HG03095 (cell line): ENCODE results near the gene UBIAD1.

Experiments
- ATAC-seq: cut with Tn5 transposase; IDR thresholded peaks from one replicate; pipeline ENCODE4 v1.9.1; 2021; ENCODE audit warnings: moderate library complexity; ENCODE audit not compliant: unreplicated experiment

UBIAD1 gene

DNA sequence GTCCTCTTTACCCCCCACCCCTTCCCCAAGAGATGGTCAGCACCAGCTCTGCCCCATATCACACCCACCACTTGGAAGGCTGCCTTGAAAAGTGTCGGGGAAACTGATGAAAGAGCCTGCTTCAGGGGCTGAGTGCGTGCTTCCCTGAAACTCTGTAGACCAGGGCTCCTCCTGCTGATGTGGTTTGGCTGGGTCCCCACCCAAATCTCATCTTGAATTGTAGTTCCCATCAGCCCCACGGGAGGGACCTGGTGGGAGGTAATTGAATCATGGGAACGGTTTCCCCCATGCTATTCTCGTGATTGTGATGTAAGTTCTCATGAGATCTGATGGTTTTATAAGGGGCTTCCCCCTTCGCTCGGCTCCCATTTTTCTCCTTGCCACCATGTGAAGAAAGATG lies 36.4 kb downstream of the UBIAD1 start:
- no peak for ATAC-seq

GRCh38 chr1:11311816-11312755 lies 39.1 kb downstream of the UBIAD1 start:
- no peak for ATAC-seq

GRCh38 chr1:11314959-11315358 lies 42.0 kb downstream of the UBIAD1 start:
- ATAC-seq = no peak

- no peak for ATAC-seq
Observed at GRCh38 chr1:11316701-11317100, 43.7 kb downstream of the UBIAD1 start.

DNA sequence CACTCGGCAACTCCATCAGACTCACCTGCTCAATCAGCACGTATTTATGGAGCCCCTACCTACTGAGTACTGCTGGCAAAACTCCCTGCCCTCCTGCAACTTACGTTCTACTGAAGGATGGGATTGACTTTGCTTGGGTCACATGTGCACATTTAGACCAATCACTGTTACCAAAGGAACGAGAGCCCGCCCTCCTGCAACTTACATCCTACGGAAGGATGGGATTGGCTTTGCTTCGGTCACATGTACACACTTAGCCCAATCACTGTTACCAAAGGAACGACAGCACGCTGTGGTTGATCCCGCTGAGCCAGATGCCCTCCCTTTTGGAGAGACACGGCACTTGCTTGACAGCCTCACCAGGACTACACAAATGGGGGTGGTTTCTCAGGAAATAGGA lies 46.0 kb downstream of the UBIAD1 start:
- no peak for ATAC-seq

GRCh38 chr1:11320153-11320936 lies 47.3 kb downstream of the UBIAD1 start:
- no peak for ATAC-seq

DNA sequence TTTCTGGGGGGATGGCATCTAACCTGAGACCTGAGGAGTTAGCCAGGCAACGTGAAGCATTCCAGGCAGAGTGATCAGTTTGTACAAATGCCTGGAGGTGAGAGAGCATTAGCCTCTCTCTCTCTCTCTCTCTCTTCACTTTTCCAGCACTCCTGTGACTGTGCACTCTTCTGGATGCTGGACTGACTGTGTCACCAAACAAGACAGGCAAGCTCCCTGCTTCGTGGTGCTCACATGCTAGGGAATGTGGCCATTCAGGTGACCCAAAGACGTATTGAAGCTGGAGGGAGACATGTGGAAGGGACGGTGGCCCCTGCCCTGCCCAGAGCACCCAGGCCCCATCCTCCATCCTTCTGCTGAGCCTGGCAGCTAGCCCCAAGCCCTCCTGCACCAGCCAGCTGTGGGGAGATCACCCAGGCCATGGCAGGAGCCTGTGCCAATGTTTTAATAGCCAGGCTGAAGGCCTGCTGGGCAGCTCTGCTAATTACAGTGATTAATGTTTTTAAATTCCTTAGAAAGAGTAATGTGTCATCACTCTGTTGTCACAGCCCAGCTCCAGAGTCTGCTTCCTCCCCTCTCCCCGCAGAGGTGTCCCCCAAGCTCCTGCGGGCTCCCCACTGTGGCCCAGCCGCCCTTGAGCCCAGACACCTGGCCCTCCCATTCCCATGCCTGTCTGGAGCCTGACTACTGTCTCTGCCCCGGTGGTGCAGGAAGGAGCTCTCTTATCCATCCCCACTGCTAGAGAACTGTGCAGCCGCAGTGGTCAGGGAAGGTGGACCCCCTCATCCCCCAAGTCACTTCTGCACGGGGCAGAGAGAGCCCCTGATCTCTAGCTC lies 48.9 kb downstream of the UBIAD1 start:
- ATAC-seq = no peak

- no peak for ATAC-seq
Observed at GRCh38 chr1:11324567-11325165, 51.7 kb downstream of the UBIAD1 start.

DNA sequence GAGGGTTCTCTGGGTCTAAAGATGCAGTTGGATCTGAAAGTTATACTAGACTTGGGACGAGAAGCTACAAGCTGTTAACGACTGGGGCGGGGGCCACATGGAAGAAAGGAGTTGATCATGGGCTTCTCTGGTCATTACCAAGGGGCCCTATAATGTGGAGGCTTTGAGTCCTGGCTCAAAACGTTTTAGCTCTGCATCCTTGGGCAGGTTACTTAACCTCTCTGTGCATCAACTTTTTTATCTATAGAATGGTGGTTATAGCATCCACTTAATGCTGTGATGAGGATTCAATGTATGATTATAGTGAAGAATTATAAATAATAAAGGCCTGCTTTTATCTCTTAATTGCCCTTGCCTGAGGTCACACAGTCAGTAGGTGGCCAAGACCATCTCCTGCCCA lies 53.1 kb downstream of the UBIAD1 start:
- ATAC-seq = no peak

DNA sequence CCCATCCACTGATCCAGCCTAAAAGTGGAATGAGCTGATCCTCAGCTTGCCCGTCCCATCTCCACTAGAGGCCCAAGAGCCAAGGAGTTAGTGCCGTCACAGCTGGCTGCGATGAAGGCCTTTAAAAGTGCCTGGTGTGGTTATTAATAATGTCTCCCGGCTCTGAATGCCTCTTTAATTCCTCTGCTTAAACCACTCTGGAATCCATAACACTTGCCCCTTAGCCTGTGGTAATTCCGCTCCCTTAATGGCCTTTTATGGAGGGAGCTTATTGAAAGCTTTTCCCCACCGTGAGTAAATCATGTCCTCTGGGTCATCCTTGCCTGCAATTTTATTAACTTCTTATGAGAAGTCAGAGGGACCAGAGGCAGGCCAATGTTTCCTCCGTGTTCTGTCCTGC lies 55.4 kb downstream of the UBIAD1 start:
- ATAC-seq = no peak

DNA sequence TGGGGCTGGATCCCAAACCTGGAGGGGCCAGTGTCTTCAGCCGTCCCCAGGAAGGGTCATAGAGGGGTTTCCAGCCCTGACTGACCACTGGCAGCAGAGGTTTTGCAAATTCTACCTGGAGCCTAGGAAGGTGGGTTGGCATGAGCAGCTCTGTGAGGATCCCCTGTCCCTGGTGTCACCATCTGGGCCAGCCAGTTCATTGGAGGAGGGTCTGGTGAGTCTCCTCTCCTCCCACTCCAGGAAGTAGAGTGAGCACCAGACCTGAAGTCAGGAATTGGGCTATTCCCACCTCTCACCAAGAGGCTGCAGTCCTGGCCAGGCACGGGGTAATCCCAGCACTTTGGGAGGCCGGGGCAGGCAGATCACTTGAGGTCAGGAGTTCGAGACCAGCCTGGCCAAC lies 57.4 kb downstream of the UBIAD1 start:
- ATAC-seq = no peak

GRCh38 chr1:11331036-11331944 lies 58.3 kb downstream of the UBIAD1 start:
- no peak for ATAC-seq

DNA sequence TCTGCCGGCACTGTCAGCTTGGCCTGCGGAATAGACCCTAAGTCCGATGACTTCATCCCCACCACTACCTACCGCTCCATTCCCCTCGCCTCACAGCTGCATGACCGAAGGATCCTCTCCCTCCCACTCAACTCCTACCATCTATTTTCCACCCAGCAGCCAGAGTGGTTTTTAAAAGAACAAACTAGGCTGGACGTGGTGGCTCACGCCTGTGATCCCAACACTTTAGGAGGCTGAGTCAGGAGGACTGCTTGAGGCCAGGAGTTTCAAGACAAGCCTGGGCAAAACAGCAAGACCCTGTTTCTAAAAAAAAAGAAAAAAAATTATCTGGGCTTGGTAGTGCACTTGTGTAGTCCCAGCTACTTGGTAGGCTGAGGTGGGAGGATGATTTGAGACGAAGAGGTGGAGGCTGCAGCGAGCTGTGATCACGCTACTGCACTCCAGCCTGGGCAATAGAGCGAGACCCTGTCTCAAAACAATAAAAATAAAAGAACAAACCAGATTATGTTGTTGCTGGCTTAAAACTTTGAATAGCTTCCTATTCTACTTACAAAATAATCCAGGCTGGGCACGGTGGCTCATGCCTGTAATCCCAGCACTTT lies 59.0 kb downstream of the UBIAD1 start:
- ATAC-seq = no peak

DNA sequence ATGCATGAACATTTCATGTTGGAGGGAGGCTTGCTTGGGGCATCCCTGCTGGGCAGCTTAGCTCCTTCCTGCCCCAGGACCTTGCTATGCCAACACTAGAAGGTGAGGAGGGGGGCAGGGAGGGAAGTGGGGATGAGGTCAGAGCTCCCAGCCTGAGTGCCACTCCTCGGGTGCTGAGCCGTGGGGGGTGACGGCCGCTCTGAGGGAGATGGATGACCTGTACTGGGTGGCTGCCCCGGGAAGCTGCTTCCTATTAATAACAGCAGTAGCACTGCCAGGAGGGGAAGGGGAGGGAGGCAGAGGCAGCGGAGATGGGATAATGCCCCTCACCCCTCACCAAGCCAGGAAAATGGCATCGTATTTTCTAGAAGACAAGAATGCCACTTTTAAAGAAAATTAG lies 60.6 kb downstream of the UBIAD1 start:
- no peak for ATAC-seq

GRCh38 chr1:11334261-11334804 lies 61.3 kb downstream of the UBIAD1 start:
- ATAC-seq = no peak

DNA sequence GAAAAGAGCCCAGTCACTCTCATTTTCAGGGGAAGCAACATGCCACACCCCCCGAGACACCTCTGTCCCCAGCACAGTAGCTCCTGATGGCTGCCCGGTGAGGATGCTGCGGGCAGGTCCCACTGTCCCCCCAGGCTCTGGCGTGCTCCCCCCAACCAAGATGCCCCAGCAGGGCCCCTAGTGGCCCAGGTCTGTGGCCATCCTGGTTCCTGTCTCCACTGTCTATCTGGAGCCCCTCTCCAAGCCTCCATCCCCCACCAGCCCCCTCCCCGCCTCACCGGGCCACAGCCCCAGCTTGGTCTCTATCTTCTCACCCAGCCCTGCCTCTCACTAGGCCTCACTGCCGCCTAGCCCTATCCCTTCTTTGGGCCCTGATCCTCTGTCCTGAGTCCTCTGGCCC lies 61.8 kb downstream of the UBIAD1 start:
- no peak for ATAC-seq

DNA sequence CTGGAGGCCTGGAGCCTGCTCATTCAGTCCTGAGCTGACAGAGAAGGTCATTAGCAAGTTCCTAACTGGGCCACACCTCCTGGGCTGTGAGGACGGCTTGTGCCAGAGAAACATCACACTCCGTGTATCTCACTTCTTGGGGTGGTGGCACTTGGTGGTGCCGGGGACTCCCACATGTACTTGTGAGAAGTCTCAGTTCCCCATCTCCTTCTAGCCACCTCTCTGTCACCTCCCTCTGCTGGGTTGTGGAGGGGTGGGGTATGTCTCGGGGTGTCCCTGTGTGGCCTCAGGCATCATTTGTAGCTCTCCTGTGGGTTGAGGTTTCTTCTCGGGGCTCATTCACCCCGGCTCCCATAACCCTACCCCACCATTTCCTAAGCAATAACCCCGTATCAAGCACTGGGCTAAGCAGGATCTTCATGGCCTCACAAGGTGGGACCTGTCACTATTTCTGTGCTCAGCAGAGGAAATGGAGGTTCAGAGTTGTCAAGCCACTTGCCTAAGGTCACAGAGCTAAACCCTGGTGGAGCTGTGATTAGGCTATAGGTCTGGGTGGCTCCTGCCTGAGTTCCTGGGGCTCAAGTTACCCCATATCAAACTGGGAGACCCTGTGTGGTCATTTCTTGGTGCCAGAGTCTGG lies 62.5 kb downstream of the UBIAD1 start:
- peak; percentile 90 for ATAC-seq

DNA sequence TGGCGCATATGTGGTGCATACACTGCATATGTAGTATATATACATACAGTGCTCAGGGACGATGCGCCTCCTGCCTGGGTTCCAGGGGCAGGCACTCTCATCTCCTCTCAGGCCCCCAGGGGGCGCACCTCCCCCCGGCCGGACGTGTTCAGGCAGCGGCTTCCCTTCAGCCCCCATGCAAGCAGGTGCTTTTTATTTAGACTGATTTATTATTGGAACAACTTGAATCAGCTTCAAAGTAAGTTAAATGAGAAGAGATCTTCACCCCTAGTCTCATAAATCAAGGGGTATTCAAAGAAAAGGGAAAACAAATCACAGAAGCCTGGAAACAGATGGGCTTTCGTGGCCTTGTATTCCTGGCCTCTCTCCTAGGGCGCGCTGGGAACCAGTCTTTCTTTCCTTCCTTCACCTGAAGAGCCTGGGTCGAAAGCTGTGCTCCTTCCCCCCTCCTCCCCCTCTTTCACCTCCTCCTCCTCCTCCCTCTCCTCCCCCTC lies 64.6 kb downstream of the UBIAD1 start:
- no peak for ATAC-seq
